Upper lobe of left lung (tissue), 4 donors: ENCODE results near the gene TTC4.

Experiments used
- EP300 ChIP-seq, 4 donors: sonication (generic); formaldehyde crosslinking; IDR thresholded peaks; one replicate each; pipeline ENCODE4 v1.5.1; 2017; ENCODE audit warnings: antibody characterized with exemption in 4 of 4, control low read depth in 2 of 4
- POLR2AphosphoS5 ChIP-seq, 2 donors: sonication (generic); formaldehyde crosslinking; IDR thresholded peaks; one replicate each; pipeline ENCODE4 v1.5.1; 2017; ENCODE audit warnings: antibody characterized with exemption in 2 of 2
- TF ChIP-seq, protein P1 (sequence below), 6 experiments: fragments of 450-650 bp in 4 of 6; fragments of 200-600 bp in 2 of 6; sonication (generic) in 2 of 6; IDR thresholded peaks; one replicate each; pipeline ENCODE4 v1.5.1; 2016 to 2019; ENCODE audit warnings: antibody characterized with exemption in 6 of 6

DNA sequence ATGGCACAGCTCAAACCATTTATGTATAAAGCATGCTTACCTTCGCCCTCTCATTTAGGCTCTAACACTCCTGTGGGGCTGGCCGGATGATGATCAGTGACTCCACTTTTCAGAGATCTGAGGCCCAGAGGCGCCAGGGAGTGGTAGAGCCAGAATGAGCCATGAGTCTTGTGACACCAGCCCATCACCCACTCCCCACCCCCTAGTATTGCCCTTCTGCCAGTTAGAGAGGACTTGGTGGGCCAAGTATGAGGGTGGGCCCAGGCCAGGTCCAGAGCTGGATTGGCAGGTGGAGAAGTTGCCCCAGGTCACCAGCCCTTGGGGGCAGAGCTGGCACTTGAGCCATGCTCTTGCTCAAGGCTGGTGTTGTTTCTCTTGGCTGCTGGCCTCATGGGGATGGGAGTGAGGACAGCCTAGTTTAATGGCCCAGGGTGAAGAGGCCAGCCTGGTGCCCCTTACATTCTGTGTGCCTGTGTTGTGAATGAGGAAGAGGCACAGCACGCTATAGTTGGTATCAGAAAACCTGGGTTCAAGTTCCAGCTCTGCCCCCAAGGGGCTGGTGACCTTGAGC is 30.2 kb upstream of the TTC4 start:
- TF ChIP-seq, protein P1, sequence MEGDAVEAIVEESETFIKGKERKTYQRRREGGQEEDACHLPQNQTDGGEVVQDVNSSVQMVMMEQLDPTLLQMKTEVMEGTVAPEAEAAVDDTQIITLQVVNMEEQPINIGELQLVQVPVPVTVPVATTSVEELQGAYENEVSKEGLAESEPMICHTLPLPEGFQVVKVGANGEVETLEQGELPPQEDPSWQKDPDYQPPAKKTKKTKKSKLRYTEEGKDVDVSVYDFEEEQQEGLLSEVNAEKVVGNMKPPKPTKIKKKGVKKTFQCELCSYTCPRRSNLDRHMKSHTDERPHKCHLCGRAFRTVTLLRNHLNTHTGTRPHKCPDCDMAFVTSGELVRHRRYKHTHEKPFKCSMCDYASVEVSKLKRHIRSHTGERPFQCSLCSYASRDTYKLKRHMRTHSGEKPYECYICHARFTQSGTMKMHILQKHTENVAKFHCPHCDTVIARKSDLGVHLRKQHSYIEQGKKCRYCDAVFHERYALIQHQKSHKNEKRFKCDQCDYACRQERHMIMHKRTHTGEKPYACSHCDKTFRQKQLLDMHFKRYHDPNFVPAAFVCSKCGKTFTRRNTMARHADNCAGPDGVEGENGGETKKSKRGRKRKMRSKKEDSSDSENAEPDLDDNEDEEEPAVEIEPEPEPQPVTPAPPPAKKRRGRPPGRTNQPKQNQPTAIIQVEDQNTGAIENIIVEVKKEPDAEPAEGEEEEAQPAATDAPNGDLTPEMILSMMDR (IDR thresholded peaks at IDR 0.05) = no peak
- TF ChIP-seq POLR2AphosphoS5 (IDR thresholded peaks at IDR 0.05) (no peak), EP300 (IDR thresholded peaks at IDR 0.05) (no peak)
